CD14-positive monocyte (primary cell): Measurements from ENCODE around the gene MASP2. TPM values are rescaled to one million over a fixed set of nuclear protein-coding genes. Genes with fewer than 3 reads are reported as not detected.

Experiments
- DNase-seq, 3 donors: peaks; one replicate each; pipeline ENCODE4 v3.0.0-alpha.2; 2011 to 2022
- H2AFZ ChIP-seq: 2 replicates; pipeline ENCODE4 v1.6.0; 2012; ENCODE audit warnings: mild to moderate bottlenecking, low read depth, low read length, inconsistent platforms; ENCODE audit not compliant: insufficient read depth, poor library complexity, severe bottlenecking
- H3K27ac ChIP-seq, 2 donors: 1 replicate in 1 of 2; 2 replicates in 1 of 2; pipeline ENCODE4 v1.5.1; 2012 to 2013; ENCODE audit warnings: low read length in 2 of 2, control low read depth in 1 of 2, inconsistent platforms in 1 of 2, low read depth in 1 of 2, mild to moderate bottlenecking in 1 of 2
- H3K27me3 ChIP-seq, 2 donors: one replicate each; pipeline versions ENCODE4 v1.6.0 to v1.6.1; 2011 to 2013; ENCODE audit warnings: low read length in 2 of 2; ENCODE audit not compliant: control insufficient read depth in 2 of 2, insufficient read depth in 2 of 2
- H3K36me3 ChIP-seq, 2 donors: replicated peaks in 1 of 2; 1 replicate in 1 of 2; 2 replicates in 1 of 2; pipeline versions ENCODE4 v1.5.1 to v1.6.1; 2012 to 2013; ENCODE audit warnings: low read length in 2 of 2, control low read depth in 1 of 2, inconsistent platforms in 1 of 2, mild to moderate bottlenecking in 1 of 2; ENCODE audit not compliant: insufficient read depth in 2 of 2, control insufficient read depth in 1 of 2
- H3K4me1 ChIP-seq, 2 donors: 1 replicate in 1 of 2; 2 replicates in 1 of 2; pipeline versions ENCODE4 v1.5.1 to v1.6.1; 2012 to 2013; ENCODE audit warnings: low read length in 2 of 2, control low read depth in 1 of 2, inconsistent platforms in 1 of 2, mild to moderate bottlenecking in 1 of 2, moderate library complexity in 1 of 2; ENCODE audit not compliant: insufficient read depth in 2 of 2, control insufficient read depth in 1 of 2
- H3K4me2 ChIP-seq: replicated peaks from 2 replicates; pipeline ENCODE3; 2012; ENCODE audit warnings: low read length, moderate library complexity, mild to moderate bottlenecking; ENCODE audit not compliant: poor library complexity, severe bottlenecking; ENCODE audit errors: extremely low read depth
- H3K4me3 ChIP-seq, 3 experiments: fragments of 200-600 bp in 1 of 3; sonication (generic) in 1 of 3; replicated peaks in 1 of 3; 1 replicate in 2 of 3; 2 replicates in 1 of 3; pipeline ENCODE4 v1.5.1; 2011 to 2013; ENCODE audit warnings: low read length in 3 of 3, mild to moderate bottlenecking in 3 of 3, control low read depth in 2 of 3, low read depth in 2 of 3, inconsistent platforms in 1 of 3, moderate library complexity in 1 of 3
- H3K79me2 ChIP-seq: 2 replicates; pipeline ENCODE4 v1.6.0; 2012; ENCODE audit warnings: mild to moderate bottlenecking, control low read depth, inconsistent platforms, low read length, moderate library complexity; ENCODE audit not compliant: insufficient read depth
- H3K9ac ChIP-seq: 2 replicates; pipeline ENCODE4 v1.6.0; 2017; ENCODE audit warnings: low read length, mild to moderate bottlenecking; ENCODE audit not compliant: insufficient read depth, poor library complexity, severe bottlenecking
- H3K9me3 ChIP-seq, 2 donors: replicated peaks in 1 of 2; 1 replicate in 1 of 2; 2 replicates in 1 of 2; pipeline versions ENCODE4 v1.5.1 to v1.6.1; 2012 to 2013; ENCODE audit warnings: low read length in 2 of 2, control low read depth in 1 of 2; ENCODE audit not compliant: control insufficient read depth in 1 of 2, insufficient read depth in 1 of 2
- H4K20me1 ChIP-seq: 2 replicates; pipeline ENCODE4 v1.6.0; 2012; ENCODE audit warnings: mild to moderate bottlenecking, low read length, control low read depth, moderate library complexity; ENCODE audit not compliant: insufficient read depth
- H3K27ac Mint-ChIP-seq, 7 donors: one replicate each; pipeline ENCODE4 v1.8.0; 2020; ENCODE audit warnings: mild to moderate bottlenecking in 7 of 7, mixed read lengths in 7 of 7, moderate library complexity in 6 of 7, inconsistent platforms in 2 of 7
- H3K27me3 Mint-ChIP-seq, 3 donors: one replicate each; pipeline ENCODE4 v1.8.0; 2021 to 2022; ENCODE audit warnings: low read depth in 3 of 3, mild to moderate bottlenecking in 3 of 3, mixed read lengths in 3 of 3, moderate library complexity in 3 of 3, inconsistent platforms in 1 of 3
- H3K36me3 Mint-ChIP-seq, 2 donors: one replicate each; pipeline ENCODE4 v1.8.0; 2020; ENCODE audit warnings: mixed read lengths in 2 of 2, inconsistent platforms in 1 of 2, mild to moderate bottlenecking in 1 of 2
- H3K4me1 Mint-ChIP-seq: one replicate; pipeline ENCODE4 v1.8.0; 2020; ENCODE audit warnings: mild to moderate bottlenecking, mixed read lengths
- H3K4me3 Mint-ChIP-seq, 2 donors: one replicate each; pipeline ENCODE4 v1.8.0; 2020; ENCODE audit warnings: mild to moderate bottlenecking in 2 of 2, mixed read lengths in 2 of 2, moderate library complexity in 1 of 2
- H3K9me3 Mint-ChIP-seq, 7 donors: one replicate each; pipeline ENCODE4 v1.8.0; 2020 to 2022; ENCODE audit warnings: mixed read lengths in 7 of 7, mild to moderate bottlenecking in 6 of 7, moderate library complexity in 6 of 7, inconsistent platforms in 2 of 7
- WGBS: methylation state at CpG from one replicate; pipeline ENCODE4 v1.1.5; 2013; ENCODE audit warnings: missing lambda C conversion rate; ENCODE audit not compliant: insufficient coverage; 5-methylcytosine and 5-hydroxymethylcytosine counted together
- intact Hi-C, 2 donors: fragments of 100-400 bp; cut with micrococcal nuclease; formaldehyde crosslinking; loops; one replicate each; pipeline versions ENCODE4 v1.15.0 to v1.15.1; 2023
- polyA plus RNA-seq, 3 donors: library from polyadenylated mRNA; depleted of rRNA in 1 of 3; unstranded in 2 of 3; stranded (reverse) in 1 of 3; fragments of 300-500 nt in 2 of 3; fragments of >200 nt in 1 of 3; fragmentation: Illumina TruSeq in 2 of 3; gene quantifications; 1 replicate in 2 of 3; 2 replicates in 1 of 3; pipeline ENCODE4 v1.2.3, GENCODE V29; 2012 to 2021
- TF ChIP-seq, protein P1 (sequence below): fragments of 200-600 bp; IDR thresholded peaks from one replicate; pipeline ENCODE4 v1.8.0; 2022; ENCODE audit warnings: antibody characterized with exemption, mild to moderate bottlenecking

The MASP2 gene
- polyA plus RNA-seq, 3 donors = not detected

DNA sequence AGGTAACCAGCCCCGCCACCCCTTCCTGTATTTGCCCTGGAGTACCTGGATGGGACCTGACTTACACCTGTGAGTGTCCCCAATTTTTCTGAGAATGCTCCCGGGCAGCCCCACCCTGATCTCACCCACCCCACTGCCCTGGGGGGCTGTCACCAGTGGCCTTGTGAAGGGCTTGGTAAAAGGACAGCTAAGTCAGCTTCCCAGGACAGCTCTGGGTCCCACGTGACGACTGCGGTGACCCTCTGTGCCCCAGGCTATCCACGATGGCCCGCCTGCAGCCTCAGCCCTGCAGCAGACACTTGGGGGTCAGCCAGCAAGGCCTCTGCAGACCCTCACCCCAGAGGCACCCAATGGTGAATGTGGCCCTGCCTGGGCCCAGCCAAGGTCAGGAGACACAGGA, 7.1 kb upstream of the MASP2 start:
- H3K27ac Mint-ChIP-seq = no peak overlapping the region
- H3K27me3 Mint-ChIP-seq = peaks cover 0 to 6% (median 5%) of the 10 kb centered on the region in 3 donors
- H3K36me3 ChIP-seq = peaks cover 12 to 32% of the 10 kb centered on the region in 2 donors
- peaks cover 8% of the 10 kb centered on the region for H3K79me2 ChIP-seq
- no peak overlapping the region for H3K4me2 ChIP-seq
- H3K4me1 Mint-ChIP-seq = peaks cover 27% of the 10 kb centered on the region
- no peak overlapping the region for H3K9ac ChIP-seq
- H3K36me3 Mint-ChIP-seq = peaks cover 20 to 40% of the 10 kb centered on the region in 2 donors
- H3K9me3 ChIP-seq = no peaks in the 10 kb centered on the region
- no peaks in the 10 kb centered on the region for H4K20me1 ChIP-seq
- H3K9me3 Mint-ChIP-seq = peaks cover 0 to 6% (median 0%) of the 10 kb centered on the region in 7 donors
- no peak for DNase-seq
- H2AFZ ChIP-seq = no peak overlapping the region
- H3K27me3 ChIP-seq = no peaks in the 10 kb centered on the region
- no peak overlapping the region for H3K4me3 Mint-ChIP-seq
- TF ChIP-seq, protein P1, sequence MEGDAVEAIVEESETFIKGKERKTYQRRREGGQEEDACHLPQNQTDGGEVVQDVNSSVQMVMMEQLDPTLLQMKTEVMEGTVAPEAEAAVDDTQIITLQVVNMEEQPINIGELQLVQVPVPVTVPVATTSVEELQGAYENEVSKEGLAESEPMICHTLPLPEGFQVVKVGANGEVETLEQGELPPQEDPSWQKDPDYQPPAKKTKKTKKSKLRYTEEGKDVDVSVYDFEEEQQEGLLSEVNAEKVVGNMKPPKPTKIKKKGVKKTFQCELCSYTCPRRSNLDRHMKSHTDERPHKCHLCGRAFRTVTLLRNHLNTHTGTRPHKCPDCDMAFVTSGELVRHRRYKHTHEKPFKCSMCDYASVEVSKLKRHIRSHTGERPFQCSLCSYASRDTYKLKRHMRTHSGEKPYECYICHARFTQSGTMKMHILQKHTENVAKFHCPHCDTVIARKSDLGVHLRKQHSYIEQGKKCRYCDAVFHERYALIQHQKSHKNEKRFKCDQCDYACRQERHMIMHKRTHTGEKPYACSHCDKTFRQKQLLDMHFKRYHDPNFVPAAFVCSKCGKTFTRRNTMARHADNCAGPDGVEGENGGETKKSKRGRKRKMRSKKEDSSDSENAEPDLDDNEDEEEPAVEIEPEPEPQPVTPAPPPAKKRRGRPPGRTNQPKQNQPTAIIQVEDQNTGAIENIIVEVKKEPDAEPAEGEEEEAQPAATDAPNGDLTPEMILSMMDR = no peak
- intact Hi-C loops = no loop called here
- WGBS = 96% methylated on average over 7 of the region's 7 CpGs
- peaks cover 16 to 26% of the 10 kb centered on the region in 2 donors for H3K4me1 ChIP-seq
- no peak overlapping the region for H3K27ac ChIP-seq
- no peak overlapping the region for H3K4me3 ChIP-seq

DNA sequence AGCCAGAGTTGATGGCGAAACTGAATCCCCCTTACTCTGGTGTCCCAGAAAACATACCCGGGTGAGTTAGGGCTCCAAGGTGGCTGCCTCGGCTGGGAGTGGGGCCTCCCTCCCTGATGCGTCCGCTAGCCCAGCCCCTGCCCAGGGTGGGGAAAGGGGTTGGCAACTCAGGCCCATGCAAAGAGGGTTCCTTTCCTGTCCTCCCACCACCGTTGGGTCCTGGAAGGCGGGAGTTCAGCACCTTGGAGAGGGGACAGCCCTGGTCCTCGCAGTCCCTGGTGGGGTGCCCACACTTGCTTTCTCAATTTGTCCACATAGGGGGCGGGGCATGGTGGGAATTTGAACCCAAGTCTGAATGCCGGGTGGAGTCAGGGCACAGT, 6.7 kb upstream of the MASP2 start:
- H3K27me3 Mint-ChIP-seq = peaks cover 0 to 6% (median 5%) of the 10 kb centered on the region in 3 donors
- Histone ChIP-seq H3K27me3 (no peaks in the 10 kb centered on the region), H3K4me3 (no peak overlapping the region), H3K9ac (no peak overlapping the region), H3K36me3 (peaks cover 12 to 32% of the 10 kb centered on the region in 2 donors), H3K4me2 (no peak overlapping the region), H3K27ac (no peak overlapping the region), H3K79me2 (peaks cover 4% of the 10 kb centered on the region), H3K4me1 (peaks cover 12 to 22% of the 10 kb centered on the region in 2 donors), H4K20me1 (no peaks in the 10 kb centered on the region), H2AFZ (no peak overlapping the region), H3K9me3 (no peaks in the 10 kb centered on the region)
- H3K9me3 Mint-ChIP-seq = peaks cover 0 to 6% (median 0%) of the 10 kb centered on the region in 7 donors
- peaks cover 23% of the 10 kb centered on the region for H3K4me1 Mint-ChIP-seq
- DNase-seq = no peak
- no peak overlapping the region for H3K4me3 Mint-ChIP-seq
- 67% methylated on average over 4 of the region's 10 CpGs for WGBS
- peaks cover 20 to 40% of the 10 kb centered on the region in 2 donors for H3K36me3 Mint-ChIP-seq
- intact Hi-C loops = no loop called here
- H3K27ac Mint-ChIP-seq = no peak overlapping the region
- TF ChIP-seq, protein P1 = no peak
